ENCODE data around the gene RPP30.
"Not testable (repeated sequence)": the region's sequence is repeated elsewhere in the genome, so short reads cannot be mapped to it uniquely, and the experiment has no call there.

Gene RPP30

GRCh38 chr10:90939116-90939515 lies 67.3 kb downstream of the RPP30 start:
- no peak overlapping the region for H3K4me3 ChIP-seq (ENCODE audit: low read depth, low read length)

DNA sequence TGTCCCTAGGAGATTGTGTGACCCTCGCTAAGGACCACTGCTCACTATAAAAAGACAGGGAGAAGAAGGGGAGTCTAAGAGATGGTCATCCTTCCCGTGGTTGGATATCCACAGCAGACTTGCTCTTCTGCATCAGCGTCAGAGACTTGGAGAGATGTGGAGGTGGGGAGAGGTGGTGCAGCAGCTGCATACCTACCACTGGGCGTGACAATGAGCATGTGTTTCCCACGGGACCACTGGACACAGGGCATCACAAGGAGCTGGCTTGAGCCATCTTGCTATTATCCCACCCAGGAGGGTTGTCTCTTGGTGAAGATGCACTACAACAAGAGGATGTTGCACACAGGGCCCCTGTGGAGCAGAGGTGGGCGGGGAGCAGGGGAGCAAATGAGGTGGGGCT lies 67.9 kb downstream of the RPP30 start:
- H3K4me3 ChIP-seq (ENCODE audit: low read depth, low read length), result no peak overlapping the region

DNA sequence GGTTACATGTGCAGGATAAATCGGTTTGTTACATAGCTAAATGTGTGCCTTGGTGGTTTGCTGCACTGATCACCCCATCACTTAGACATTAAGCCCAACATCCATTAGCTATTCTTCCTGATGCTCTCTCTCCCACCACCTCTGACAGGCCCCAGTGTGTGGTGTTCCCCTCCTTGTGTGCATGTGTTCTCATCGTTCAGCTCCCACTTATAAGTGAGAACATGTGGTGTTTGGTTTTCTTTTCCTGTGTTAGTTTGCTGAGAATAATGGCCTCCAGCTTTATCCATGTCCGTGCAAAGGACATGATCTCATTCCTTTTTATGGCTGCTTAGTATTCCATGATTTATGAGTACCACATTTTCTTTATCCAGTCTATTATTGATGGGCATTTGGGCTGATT lies 71.2 kb downstream of the RPP30 start:
- H3K4me3 ChIP-seq (ENCODE audit: low read depth, low read length), result not testable (repeated sequence)

DNA sequence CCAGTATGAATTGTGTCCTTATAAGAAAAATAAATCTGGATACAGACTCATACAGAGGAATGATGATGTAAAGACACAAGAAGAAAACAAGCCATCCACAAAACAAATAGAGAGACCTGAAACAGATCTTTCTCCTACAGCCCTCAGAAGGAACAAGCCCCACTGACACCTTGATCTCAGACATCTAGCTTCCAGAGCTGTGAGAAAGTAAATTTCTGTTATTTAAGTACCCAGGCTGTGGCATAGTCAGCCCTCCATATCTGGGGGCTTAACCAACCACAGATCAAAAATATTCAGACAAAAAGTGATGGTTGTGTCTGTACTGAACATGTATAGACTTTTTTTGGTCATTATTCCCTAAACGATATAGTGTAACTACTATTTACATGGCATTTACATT lies 73.0 kb downstream of the RPP30 start:
- no peak overlapping the region for H3K4me3 ChIP-seq (ENCODE audit: low read depth, low read length)

GRCh38 chr10:90945491-90946070 lies 73.8 kb downstream of the RPP30 start:
- H3K4me3 ChIP-seq (ENCODE audit: low read depth, low read length), result no peak overlapping the region

GRCh38 chr10:90947030-90947960 lies 75.5 kb downstream of the RPP30 start:
- no peak overlapping the region for H3K4me3 ChIP-seq (ENCODE audit: low read depth, low read length)
